Caco-2 (cell line): ENCODE data around the gene SLC2A11. TPM values are rescaled to one million over a fixed set of nuclear protein-coding genes. Genes with fewer than 3 reads are reported as not detected.

Experiments used
- BruUV-seq: library from RNA; stranded (reverse); fragments of 400-500 nt; replicated peaks from 2 replicates; lab custom pipeline; 2021; lab: Mats Ljungman, UMichigan
- CTCF ChIA-PET: fragments of 300-600 bp; sonication (Branson Sonifier 250); formaldehyde crosslinking; loops from one replicate; lab custom pipeline; 2022; ENCODE audit warnings: antibody characterized with exemption; lab: Charles Lee
- POLR2A ChIA-PET: fragments of 300-600 bp; sonication (Branson Sonifier 250); formaldehyde crosslinking; loops from one replicate; lab custom pipeline; 2022; ENCODE audit warnings: antibody characterized with exemption; lab: Charles Lee
- DNase-seq, 2 experiments: peaks; one replicate each; pipeline versions ENCODE4 v3.0.0 to v3.0.0-alpha.2; 2020 to 2022
- H3K27me3 ChIP-seq: replicated peaks from 2 replicates; pipeline ENCODE4 v1.6.0; 2011; ENCODE audit warnings: low read length; ENCODE audit not compliant: control insufficient read depth, insufficient read depth
- H3K36me3 ChIP-seq: 2 replicates; pipeline ENCODE4 v1.5.1; 2011; ENCODE audit warnings: low read length; ENCODE audit not compliant: control insufficient read depth, insufficient read depth
- H3K4me1 ChIP-seq: fragments of 250-450 bp; sonication (Bioruptor Pico); 2 replicates; pipeline ENCODE4 v1.5.1; 2020; ENCODE audit warnings: mild to moderate bottlenecking
- H3K4me3 ChIP-seq: 2 replicates; pipeline ENCODE4 v1.5.1; 2011; ENCODE audit warnings: low read depth, mild to moderate bottlenecking, control low read depth, low read length
- H3K9me3 ChIP-seq: fragments of 250-450 bp; sonication (Bioruptor Pico); 2 replicates; pipeline ENCODE4 v1.5.1; 2020; ENCODE audit warnings: mild to moderate bottlenecking, moderate library complexity
- H3K27ac Mint-ChIP-seq: one replicate; pipeline ENCODE4 v1.8.0; 2022; ENCODE audit warnings: mixed read lengths; ENCODE audit not compliant: unreplicated experiment
- H3K27me3 Mint-ChIP-seq: one replicate; pipeline ENCODE4 v1.8.0; 2022; ENCODE audit warnings: mixed read lengths; ENCODE audit not compliant: insufficient read depth, unreplicated experiment
- H3K36me3 Mint-ChIP-seq: one replicate; pipeline ENCODE4 v1.8.0; 2022; ENCODE audit warnings: mild to moderate bottlenecking, mixed read lengths; ENCODE audit not compliant: insufficient read depth, unreplicated experiment
- H3K4me1 Mint-ChIP-seq: one replicate; pipeline ENCODE4 v1.8.0; 2022; ENCODE audit warnings: low read depth, mixed read lengths; ENCODE audit not compliant: unreplicated experiment
- H3K4me3 Mint-ChIP-seq: one replicate; pipeline ENCODE4 v1.8.0; 2022; ENCODE audit warnings: mild to moderate bottlenecking, moderate library complexity, mixed read lengths; ENCODE audit not compliant: unreplicated experiment
- H3K9me3 Mint-ChIP-seq: one replicate; pipeline ENCODE4 v1.8.0; 2022; ENCODE audit warnings: mixed read lengths; ENCODE audit not compliant: unreplicated experiment
- intact Hi-C: fragments of 100-400 bp; cut with micrococcal nuclease; formaldehyde crosslinking; loops from one replicate; pipeline ENCODE4 v1.10.0; 2022; ENCODE audit not compliant: unreplicated experiment
- total RNA-seq: library from RNA; stranded (reverse); gene quantifications from 2 replicates; pipeline ENCODE4 v1.2.3, GENCODE V29; 2022
- TF ChIP-seq, protein P1 (sequence below), 2 experiments: fragments of 200-600 bp in 1 of 2; IDR thresholded peaks; 1 replicate in 1 of 2; 2 replicates in 1 of 2; pipeline versions ENCODE4 v1.5.1 to v1.8.0; 2011 to 2022; ENCODE audit warnings: antibody characterized with exemption in 1 of 2, control low read depth in 1 of 2, inconsistent platforms in 1 of 2, low read depth in 1 of 2, low read length in 1 of 2, mild to moderate bottlenecking in 1 of 2, moderate library complexity in 1 of 2; ENCODE audit not compliant: insufficient read depth in 1 of 2, severe bottlenecking in 1 of 2, unreplicated experiment in 1 of 2

The SLC2A11 gene
- total RNA-seq, 1 experiment from 2014 or later = 32.4 TPM

DNA sequence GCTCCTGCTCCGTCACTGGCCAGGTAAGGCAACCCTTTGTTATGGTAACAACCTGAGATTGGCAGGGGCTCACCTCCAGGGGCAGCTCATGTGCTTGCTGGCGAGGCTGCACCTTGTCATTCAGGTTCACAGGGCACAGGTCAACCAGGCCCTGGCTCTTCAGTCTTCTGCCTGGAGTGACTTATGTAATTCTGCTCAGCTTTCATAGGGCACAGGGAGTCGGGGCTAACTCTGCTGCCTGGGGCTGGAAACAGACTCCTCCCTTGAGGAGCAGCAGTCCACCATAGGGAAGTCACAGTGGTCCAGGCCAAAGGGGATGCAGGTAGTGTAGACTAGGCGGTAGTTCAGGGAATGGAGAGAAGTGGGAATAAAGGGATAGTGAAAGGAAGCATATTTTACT, 35.0 kb downstream of the SLC2A11 start:
- Histone ChIP-seq H3K9me3 (no peaks in the 10 kb centered on the region), H3K36me3 (peaks cover 12% of the 10 kb centered on the region), H3K4me1 (peaks cover 19% of the 10 kb centered on the region), H3K27me3 (no peaks in the 10 kb centered on the region), H3K4me3 (no peak overlapping the region)
- Mint-ChIP-seq H3K9me3 (no peaks in the 10 kb centered on the region), H3K36me3 (peaks cover 41% of the 10 kb centered on the region), H3K27me3 (no peaks in the 10 kb centered on the region), H3K4me3 (peak overlapping the region; percentile 94), H3K27ac (peak overlapping the region; percentile 98), H3K4me1 (peaks cover 13% of the 10 kb centered on the region)
- TF ChIP-seq, protein P1, sequence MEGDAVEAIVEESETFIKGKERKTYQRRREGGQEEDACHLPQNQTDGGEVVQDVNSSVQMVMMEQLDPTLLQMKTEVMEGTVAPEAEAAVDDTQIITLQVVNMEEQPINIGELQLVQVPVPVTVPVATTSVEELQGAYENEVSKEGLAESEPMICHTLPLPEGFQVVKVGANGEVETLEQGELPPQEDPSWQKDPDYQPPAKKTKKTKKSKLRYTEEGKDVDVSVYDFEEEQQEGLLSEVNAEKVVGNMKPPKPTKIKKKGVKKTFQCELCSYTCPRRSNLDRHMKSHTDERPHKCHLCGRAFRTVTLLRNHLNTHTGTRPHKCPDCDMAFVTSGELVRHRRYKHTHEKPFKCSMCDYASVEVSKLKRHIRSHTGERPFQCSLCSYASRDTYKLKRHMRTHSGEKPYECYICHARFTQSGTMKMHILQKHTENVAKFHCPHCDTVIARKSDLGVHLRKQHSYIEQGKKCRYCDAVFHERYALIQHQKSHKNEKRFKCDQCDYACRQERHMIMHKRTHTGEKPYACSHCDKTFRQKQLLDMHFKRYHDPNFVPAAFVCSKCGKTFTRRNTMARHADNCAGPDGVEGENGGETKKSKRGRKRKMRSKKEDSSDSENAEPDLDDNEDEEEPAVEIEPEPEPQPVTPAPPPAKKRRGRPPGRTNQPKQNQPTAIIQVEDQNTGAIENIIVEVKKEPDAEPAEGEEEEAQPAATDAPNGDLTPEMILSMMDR (IDR thresholded peaks at IDR 0.05; ENCODE audit: insufficient read depth in 1 of 2, low read depth in 1 of 2, low read length in 1 of 2, severe bottlenecking in 1 of 2, unreplicated experiment in 1 of 2) = no peak
- CTCF ChIA-PET = interaction anchor here (2.1 to 2.2 kb wide), 2 partner anchors 28 to 35 kb away, joined by 26 to 45 read pairs; partner anchors contain the start of gene SLC2A11
- intact Hi-C loops = loop anchor here (5.0 kb wide), 1 partner anchor 35 kb away; the partner anchor contains the start of gene SLC2A11
- DNase-seq = no peak
- POLR2A ChIA-PET = no interaction called here
- no TSS peak for BruUV-seq

DNA sequence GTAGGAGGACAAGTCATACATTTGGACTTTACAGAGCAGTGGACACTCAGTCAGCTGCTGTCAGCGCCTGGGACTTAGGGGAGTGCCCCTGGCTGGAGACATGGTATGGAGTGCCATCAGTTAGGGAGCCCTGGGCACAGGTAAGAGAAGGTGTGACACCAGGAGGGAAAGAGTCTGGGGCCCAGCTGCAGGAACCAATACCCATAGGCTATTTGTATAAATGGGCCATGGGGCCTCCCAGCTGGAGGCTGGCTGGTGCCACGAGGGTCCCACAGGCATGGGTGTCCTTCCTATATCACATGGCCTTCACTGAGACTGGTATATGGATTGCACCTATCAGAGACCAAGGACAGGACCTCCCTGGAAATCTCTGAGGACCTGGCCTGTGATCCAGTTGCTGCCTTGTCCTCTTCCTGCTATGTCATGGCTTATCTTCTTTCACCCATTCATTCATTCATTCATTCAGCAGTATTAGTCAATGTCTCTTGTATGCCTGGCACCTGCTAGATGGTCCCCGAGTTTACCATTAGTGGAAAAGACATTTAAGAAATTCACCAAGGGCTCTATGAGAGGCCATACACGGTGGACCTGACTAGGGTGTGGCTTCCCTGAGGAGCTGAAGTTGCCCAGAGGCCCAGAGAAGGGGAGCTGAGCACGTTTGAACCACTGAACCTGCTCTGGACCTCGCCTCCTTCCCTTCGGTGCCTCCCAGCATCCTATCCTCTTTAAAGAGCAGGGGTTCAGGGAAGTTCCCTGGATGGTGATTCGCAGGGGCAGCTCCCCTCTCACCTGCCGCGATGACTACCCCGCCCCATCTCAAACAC, 35.7 kb downstream of the SLC2A11 start:
- no peaks in the 10 kb centered on the region for H3K27me3 ChIP-seq
- Mint-ChIP-seq H3K9me3 (no peaks in the 10 kb centered on the region), H3K27ac (peak overlapping the region; percentile 98), H3K27me3 (no peaks in the 10 kb centered on the region), H3K4me3 (peak overlapping the region; percentile 94), H3K36me3 (peaks cover 47% of the 10 kb centered on the region), H3K4me1 (peaks cover 13% of the 10 kb centered on the region)
- peaks cover 12% of the 10 kb centered on the region for H3K36me3 ChIP-seq
- TF ChIP-seq, protein P1 (IDR thresholded peaks at IDR 0.05; ENCODE audit: insufficient read depth in 1 of 2, low read depth in 1 of 2, low read length in 1 of 2, severe bottlenecking in 1 of 2, unreplicated experiment in 1 of 2) = no peak
- H3K4me3 ChIP-seq = peak overlapping the region; percentile 84
- TSS peak; percentile 93 for BruUV-seq
- H3K9me3 ChIP-seq = no peaks in the 10 kb centered on the region
- ChIA-PET POLR2A (interaction anchor here (0.6 to 2.1 kb wide), 7 partner anchors 9 to 121 kb away, joined by 3 to 45 read pairs (median 21); partner anchors contain the start of genes MMP11 and SLC2A11), CTCF (interaction anchor here (0.6 to 2.2 kb wide), 11 partner anchors 9 to 142 kb away, joined by 3 to 45 read pairs (median 12); partner anchors contain the start of gene SLC2A11)
- no peak for DNase-seq
- peaks cover 19% of the 10 kb centered on the region for H3K4me1 ChIP-seq
- intact Hi-C loops = loop anchor here (5.0 kb wide), 1 partner anchor 36 kb away; the partner anchor contains the start of gene SLC2A11
